Thyroid gland (tissue), 4 donors: ENCODE results near the gene ANKRD33B. TPM values are rescaled to one million over a fixed set of nuclear protein-coding genes. Genes with fewer than 3 reads are reported as not detected.

Experiments
- DNase-seq, 2 donors: peaks; one replicate each; pipeline ENCODE4 v3.0.0-alpha.2; 2019
- H3K27ac ChIP-seq, 3 donors: fragments of 200-600 bp; sonication (generic); 1 replicate in 2 of 3; 2 replicates in 1 of 3; pipeline ENCODE4 v1.5.1; 2016 to 2019; ENCODE audit warnings: mild to moderate bottlenecking in 1 of 3, moderate library complexity in 1 of 3
- H3K27me3 ChIP-seq: fragments of 200-600 bp; sonication (generic); one replicate; pipeline ENCODE4 v1.5.1; 2019
- H3K36me3 ChIP-seq, 2 donors: fragments of 200-600 bp; sonication (generic); one replicate each; pipeline ENCODE4 v1.5.1; 2016 to 2019
- H3K4me1 ChIP-seq, 2 donors: fragments of 200-600 bp; sonication (generic); one replicate each; pipeline ENCODE4 v1.5.1; 2017 to 2019
- H3K4me3 ChIP-seq, 3 donors: fragments of 200-600 bp; sonication (generic); replicated peaks in 1 of 3; 1 replicate in 2 of 3; 2 replicates in 1 of 3; pipeline ENCODE4 v1.5.1; 2016; ENCODE audit warnings: mild to moderate bottlenecking in 1 of 3
- H3K9me3 ChIP-seq: fragments of 200-600 bp; sonication (generic); one replicate; pipeline ENCODE4 v1.5.1; 2017
- POLR2A ChIP-seq, 2 donors: fragments of 450-650 bp; IDR thresholded peaks; one replicate each; pipeline ENCODE4 v1.6.1; 2017; ENCODE audit warnings: antibody characterized with exemption in 2 of 2, mild to moderate bottlenecking in 2 of 2, moderate library complexity in 1 of 2
- WGBS, 2 donors: methylation state at CpG; one replicate each; pipeline ENCODE4 v1.1.5; 2017; 5-methylcytosine and 5-hydroxymethylcytosine counted together
- intact Hi-C: fragments of 100-400 bp; cut with DNase I; formaldehyde crosslinking; loops from one replicate; pipeline ENCODE4 v1.15.1; 2023
- total RNA-seq, 4 donors: library from RNA; depleted of rRNA; stranded (reverse); fragments of >200 nt; gene quantifications; one replicate each; pipeline ENCODE4 v1.2.3, GENCODE V29; 2016
- TF ChIP-seq, protein P1 (sequence below), 6 experiments: fragments of 200-600 bp in 3 of 6; fragments of 450-650 bp in 3 of 6; sonication (generic) in 3 of 6; IDR thresholded peaks; one replicate each; pipeline ENCODE4 v1.5.1; 2016 to 2019; ENCODE audit warnings: antibody characterized with exemption in 6 of 6, mild to moderate bottlenecking in 2 of 6, inconsistent platforms in 1 of 6, moderate library complexity in 1 of 6

The ANKRD33B gene
- total RNA-seq, 4 donors from 2014 or later: 0.67 to 1.6 (median 1.1) TPM

- H3K27ac ChIP-seq: no peak overlapping the region
- H3K4me3 ChIP-seq: no peak overlapping the region
- intact Hi-C loops: no loop called here
- H3K4me1 ChIP-seq: peaks cover 0 to 7% of the 10 kb centered on the region in 2 donors
- no peak for DNase-seq
- TF ChIP-seq, protein P1, sequence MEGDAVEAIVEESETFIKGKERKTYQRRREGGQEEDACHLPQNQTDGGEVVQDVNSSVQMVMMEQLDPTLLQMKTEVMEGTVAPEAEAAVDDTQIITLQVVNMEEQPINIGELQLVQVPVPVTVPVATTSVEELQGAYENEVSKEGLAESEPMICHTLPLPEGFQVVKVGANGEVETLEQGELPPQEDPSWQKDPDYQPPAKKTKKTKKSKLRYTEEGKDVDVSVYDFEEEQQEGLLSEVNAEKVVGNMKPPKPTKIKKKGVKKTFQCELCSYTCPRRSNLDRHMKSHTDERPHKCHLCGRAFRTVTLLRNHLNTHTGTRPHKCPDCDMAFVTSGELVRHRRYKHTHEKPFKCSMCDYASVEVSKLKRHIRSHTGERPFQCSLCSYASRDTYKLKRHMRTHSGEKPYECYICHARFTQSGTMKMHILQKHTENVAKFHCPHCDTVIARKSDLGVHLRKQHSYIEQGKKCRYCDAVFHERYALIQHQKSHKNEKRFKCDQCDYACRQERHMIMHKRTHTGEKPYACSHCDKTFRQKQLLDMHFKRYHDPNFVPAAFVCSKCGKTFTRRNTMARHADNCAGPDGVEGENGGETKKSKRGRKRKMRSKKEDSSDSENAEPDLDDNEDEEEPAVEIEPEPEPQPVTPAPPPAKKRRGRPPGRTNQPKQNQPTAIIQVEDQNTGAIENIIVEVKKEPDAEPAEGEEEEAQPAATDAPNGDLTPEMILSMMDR (IDR thresholded peaks at IDR 0.05): no peak
- no peak for TF ChIP-seq POLR2A (IDR thresholded peaks at IDR 0.05)
- H3K36me3 ChIP-seq: no peaks in the 10 kb centered on the region
- 64 to 83% methylated on average over 3 of the region's 3 CpGs for WGBS, 2 donors
- H3K9me3 ChIP-seq: no peaks in the 10 kb centered on the region
- H3K27me3 ChIP-seq: no peaks in the 10 kb centered on the region
Measured at GRCh38 chr5:10591966-10592365, 28.1 kb downstream of the ANKRD33B start.

GRCh38 chr5:10592601-10593000, 28.7 kb downstream of the ANKRD33B start:
- Histone ChIP-seq H3K27me3 (no peaks in the 10 kb centered on the region), H3K9me3 (no peaks in the 10 kb centered on the region), H3K4me3 (no peak overlapping the region), H3K4me1 (peaks cover 0 to 7% of the 10 kb centered on the region in 2 donors), H3K27ac (no peak overlapping the region), H3K36me3 (no peaks in the 10 kb centered on the region)
- intact Hi-C loops: no loop called here
- TF ChIP-seq, protein P1 (IDR thresholded peaks at IDR 0.05): no peak
- TF ChIP-seq POLR2A (IDR thresholded peaks at IDR 0.05): no peak
- no peak for DNase-seq

DNA sequence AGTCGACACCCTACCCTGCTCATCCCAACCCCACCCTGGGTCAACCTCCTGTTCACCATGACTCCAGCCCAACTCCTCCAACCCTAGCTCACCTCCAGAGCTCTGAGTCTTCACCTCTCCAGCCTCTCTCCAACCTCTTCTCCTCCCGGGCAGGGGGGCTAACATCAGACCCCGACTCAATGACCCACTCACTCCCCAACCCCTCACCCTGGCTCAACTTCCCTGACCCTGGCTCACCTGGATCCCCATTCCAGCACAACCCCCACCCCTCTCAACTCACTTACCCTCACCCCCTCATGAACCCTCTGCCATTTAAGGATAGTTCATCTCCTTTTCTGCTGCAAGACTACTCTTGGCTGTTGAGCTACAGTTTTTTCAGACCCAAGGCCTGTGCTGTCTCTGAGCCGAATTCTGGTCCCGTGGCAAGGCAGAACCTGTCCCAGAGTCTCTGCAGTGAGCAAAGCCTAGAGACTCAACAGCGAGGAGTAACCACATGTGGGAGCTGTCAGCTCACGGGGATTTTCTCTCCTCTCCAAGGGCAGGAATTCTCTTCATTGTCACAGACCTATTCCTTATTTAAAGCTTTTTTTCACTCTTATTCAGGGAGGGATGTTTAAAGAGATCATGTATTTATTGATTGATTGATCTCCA, 29.8 kb downstream of the ANKRD33B start:
- TF ChIP-seq, protein P1 (IDR thresholded peaks at IDR 0.05): no peak
- no peak for TF ChIP-seq POLR2A (IDR thresholded peaks at IDR 0.05)
- Histone ChIP-seq H3K36me3 (no peaks in the 10 kb centered on the region), H3K27ac (no peak overlapping the region), H3K4me1 (peaks cover 0 to 7% of the 10 kb centered on the region in 2 donors), H3K4me3 (no peak overlapping the region), H3K27me3 (no peaks in the 10 kb centered on the region), H3K9me3 (no peaks in the 10 kb centered on the region)
- DNase-seq: no peak
- 82 to 86% methylated on average over 7 of the region's 7 CpGs for WGBS, 2 donors
- intact Hi-C loops: no loop called here

DNA sequence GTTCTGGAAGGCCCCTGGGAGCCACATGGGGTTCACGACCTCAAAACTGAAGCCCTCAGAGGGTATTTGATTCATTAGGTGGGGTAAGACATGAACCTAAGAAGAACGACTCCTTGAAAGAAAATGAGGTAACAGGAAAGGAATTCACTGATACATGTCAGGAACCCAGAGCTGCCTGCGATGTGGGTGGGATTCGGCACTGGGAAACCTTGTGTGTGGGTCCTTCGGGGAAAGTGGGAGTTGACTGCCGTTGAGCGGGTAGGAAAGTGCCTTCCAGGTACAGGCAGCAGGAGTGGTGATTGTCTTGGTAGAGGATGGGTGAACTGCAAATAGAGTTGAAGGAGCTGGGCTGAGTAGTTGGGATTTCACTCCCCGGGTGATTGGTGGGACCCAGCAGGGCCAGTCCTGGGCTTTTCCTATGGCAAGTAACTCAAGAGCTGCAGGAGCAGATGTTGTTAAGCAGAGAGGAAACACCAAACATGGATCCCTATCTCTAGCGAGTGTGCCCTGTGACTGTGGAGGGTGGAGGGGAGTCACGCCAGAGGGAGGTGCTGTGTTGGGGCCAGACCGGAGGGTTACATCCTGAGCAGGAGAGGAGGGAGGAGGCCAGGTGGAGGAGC, 30.8 kb downstream of the ANKRD33B start:
- H3K9me3 ChIP-seq: no peaks in the 10 kb centered on the region
- peak overlapping the region in 1 of 3 donors; percentile 57 for H3K27ac ChIP-seq
- no peak for DNase-seq
- 87 to 95% methylated on average over 11 of the region's 11 CpGs for WGBS, 2 donors
- peaks cover 0 to 7% of the 10 kb centered on the region in 2 donors for H3K4me1 ChIP-seq
- no peak overlapping the region for H3K4me3 ChIP-seq
- H3K27me3 ChIP-seq: no peaks in the 10 kb centered on the region
- intact Hi-C loops: no loop called here
- no peaks in the 10 kb centered on the region for H3K36me3 ChIP-seq
- no peak for TF ChIP-seq POLR2A (IDR thresholded peaks at IDR 0.05)
- TF ChIP-seq, protein P1 (IDR thresholded peaks at IDR 0.05): no peak

GRCh38 chr5:10595293-10595671, 31.4 kb downstream of the ANKRD33B start:
- no peaks in the 10 kb centered on the region for H3K36me3 ChIP-seq
- intact Hi-C loops: no loop called here
- H3K27ac ChIP-seq: peak overlapping the region in 1 of 3 donors; percentile 57
- H3K9me3 ChIP-seq: no peaks in the 10 kb centered on the region
- 91 to 92% methylated on average over 6 of the region's 6 CpGs for WGBS, 2 donors
- H3K4me3 ChIP-seq: no peak overlapping the region
- no peak for TF ChIP-seq POLR2A (IDR thresholded peaks at IDR 0.05)
- TF ChIP-seq, protein P1 (IDR thresholded peaks at IDR 0.05): no peak
- H3K4me1 ChIP-seq: peaks cover 0 to 7% of the 10 kb centered on the region in 2 donors
- H3K27me3 ChIP-seq: no peaks in the 10 kb centered on the region
- no peak for DNase-seq
